Kidney (tissue), 14 donors: ENCODE results near the gene PIK3R3. TPM values are rescaled to one million over a fixed set of nuclear protein-coding genes. Genes with fewer than 3 reads are reported as not detected.

Experiments used
- DNase-seq, 5 donors: peaks; one replicate each; pipeline ENCODE4 v3.0.0-alpha.2; 2013 to 2020
- FAIRE-seq: peaks from 2 replicates; lab custom pipeline; 2012; peaks lifted over from hg19 to GRCh38; lab: Jason Lieb, UNC
- H3K27ac ChIP-seq, 2 donors: one replicate each; pipeline ENCODE4 v1.7.0; 2013; ENCODE audit warnings: low read depth in 2 of 2, low read length in 2 of 2, inconsistent platforms in 1 of 2
- H3K27me3 ChIP-seq: one replicate; pipeline ENCODE4 v1.7.1; 2013; ENCODE audit warnings: low read length, inconsistent platforms; ENCODE audit not compliant: control insufficient read depth, insufficient read depth
- H3K36me3 ChIP-seq, 3 donors: one replicate each; pipeline versions ENCODE4 v1.7.0 to v1.7.1; 2013; ENCODE audit warnings: low read length in 3 of 3, control low read depth in 1 of 3, inconsistent platforms in 1 of 3; ENCODE audit not compliant: insufficient read depth in 3 of 3, control insufficient read depth in 2 of 3
- H3K4me1 ChIP-seq, 3 donors: one replicate each; pipeline versions ENCODE4 v1.7.0 to v1.7.1; 2013; ENCODE audit warnings: low read length in 3 of 3, inconsistent platforms in 1 of 3, low read depth in 1 of 3; ENCODE audit not compliant: control insufficient read depth in 2 of 3, insufficient read depth in 2 of 3
- H3K4me3 ChIP-seq, 3 donors: one replicate each; pipeline versions ENCODE4 v1.7.0 to v1.8.1; 2013; ENCODE audit warnings: low read length in 3 of 3, control low read depth in 1 of 3, inconsistent platforms in 1 of 3
- H3K9ac ChIP-seq, 3 donors: one replicate each; pipeline versions ENCODE4 v1.7.0 to v1.7.1; 2013; ENCODE audit warnings: low read length in 3 of 3, control low read depth in 1 of 3, inconsistent platforms in 1 of 3
- H3K9me3 ChIP-seq, 3 donors: one replicate each; pipeline versions ENCODE4 v1.7.0 to v1.7.1; 2013; ENCODE audit warnings: low read length in 3 of 3, control low read depth in 1 of 3, inconsistent platforms in 1 of 3; ENCODE audit not compliant: control insufficient read depth in 2 of 3, insufficient read depth in 1 of 3
- intact Hi-C: fragments of 100-400 bp; cut with DNase I; formaldehyde crosslinking; loops from one replicate; pipeline ENCODE4 v1.11.1; 2022
- polyA plus RNA-seq: library from polyadenylated mRNA; stranded (reverse); fragments of 350-450 nt; fragmentation: Illumina TruSeq; extraction: RNeasy Lipid Tissue Mini Kit (QIAGEN cat#74804); gene quantifications from one replicate; pipeline ENCODE4 v1.2.3, GENCODE V29; 2014; ENCODE audit warnings: low read depth, low replicate concordance; ENCODE audit not compliant: insufficient read depth
- total RNA-seq: library from RNA; stranded (reverse); fragmentation: NEBNext Ultra II Directional; extraction: Animal tissue kit (Norgen Biotek cat#: 25700); gene quantifications from one replicate; pipeline ENCODE4 v1.2.1, GENCODE V29; 2021
- TF ChIP-seq, protein P1 (sequence below): IDR thresholded peaks from 3 replicates; pipeline ENCODE4 v1.5.1; 2012; ENCODE audit warnings: mild to moderate bottlenecking, moderate library complexity, borderline replicate concordance; ENCODE audit not compliant: insufficient read depth; ENCODE audit errors: extremely low read depth
- donor health status: control.
- donor health status: control.
- donor health status: control.
- donor health status: control.
- donor health status: control.
- donor health status: DM: yes; HTN: yes; CAD: no.
- donor health status: Normal renal cell carcinoma (clear cell type).

The PIK3R3 gene
- total and polyA plus RNA-seq, 2 donors from 2014 or later = 9.7 to 44.2 TPM

- Histone ChIP-seq H3K27ac (no peak overlapping the region), H3K4me1 (peaks cover 0 to 13% (median 2%) of the 10 kb centered on the region in 3 donors), H3K9me3 (no peaks in the 10 kb centered on the region), H3K4me3 (no peak overlapping the region), H3K36me3 (no peaks in the 10 kb centered on the region), H3K27me3 (no peaks in the 10 kb centered on the region), H3K9ac (no peak overlapping the region)
- no peak for DNase-seq
- no peak for FAIRE-seq
- intact Hi-C loops = no loop called here
- TF ChIP-seq, protein P1, sequence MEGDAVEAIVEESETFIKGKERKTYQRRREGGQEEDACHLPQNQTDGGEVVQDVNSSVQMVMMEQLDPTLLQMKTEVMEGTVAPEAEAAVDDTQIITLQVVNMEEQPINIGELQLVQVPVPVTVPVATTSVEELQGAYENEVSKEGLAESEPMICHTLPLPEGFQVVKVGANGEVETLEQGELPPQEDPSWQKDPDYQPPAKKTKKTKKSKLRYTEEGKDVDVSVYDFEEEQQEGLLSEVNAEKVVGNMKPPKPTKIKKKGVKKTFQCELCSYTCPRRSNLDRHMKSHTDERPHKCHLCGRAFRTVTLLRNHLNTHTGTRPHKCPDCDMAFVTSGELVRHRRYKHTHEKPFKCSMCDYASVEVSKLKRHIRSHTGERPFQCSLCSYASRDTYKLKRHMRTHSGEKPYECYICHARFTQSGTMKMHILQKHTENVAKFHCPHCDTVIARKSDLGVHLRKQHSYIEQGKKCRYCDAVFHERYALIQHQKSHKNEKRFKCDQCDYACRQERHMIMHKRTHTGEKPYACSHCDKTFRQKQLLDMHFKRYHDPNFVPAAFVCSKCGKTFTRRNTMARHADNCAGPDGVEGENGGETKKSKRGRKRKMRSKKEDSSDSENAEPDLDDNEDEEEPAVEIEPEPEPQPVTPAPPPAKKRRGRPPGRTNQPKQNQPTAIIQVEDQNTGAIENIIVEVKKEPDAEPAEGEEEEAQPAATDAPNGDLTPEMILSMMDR = no peak
These were observed 62.1 kb downstream of the PIK3R3 start for GRCh38 chr1:46070164-46070814.

DNA sequence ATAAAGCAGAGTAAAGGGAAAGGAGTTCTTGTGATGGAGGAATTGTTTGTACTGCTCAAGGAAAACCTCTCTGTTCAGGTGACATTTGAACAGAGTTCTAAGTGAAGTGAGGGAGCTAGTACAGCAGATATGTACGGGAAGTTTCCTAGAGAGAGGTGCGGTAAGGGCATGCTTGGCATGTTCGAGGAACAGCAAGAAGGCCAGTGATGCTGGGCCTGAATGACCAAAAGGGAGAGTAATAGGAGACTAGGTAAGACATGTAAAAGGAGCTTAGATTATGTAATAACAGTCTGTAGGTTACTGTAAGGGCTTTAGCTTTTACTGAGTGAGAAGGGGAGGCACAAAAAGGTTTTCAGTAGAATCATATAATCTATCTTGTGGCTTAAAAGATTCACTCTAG lies 63.9 kb downstream of the PIK3R3 start:
- no peak overlapping the region for H3K27ac ChIP-seq
- no peaks in the 10 kb centered on the region for H3K9me3 ChIP-seq
- H3K36me3 ChIP-seq = no peaks in the 10 kb centered on the region
- intact Hi-C loops = no loop called here
- H3K4me3 ChIP-seq = no peak overlapping the region
- H3K9ac ChIP-seq = no peak overlapping the region
- peaks cover 0 to 13% (median 3%) of the 10 kb centered on the region in 3 donors for H3K4me1 ChIP-seq
- DNase-seq (no peak), FAIRE-seq (no peak)
- H3K27me3 ChIP-seq = no peaks in the 10 kb centered on the region
- TF ChIP-seq, protein P1 = no peak

GRCh38 chr1:46067652-46068051 lies 64.8 kb downstream of the PIK3R3 start:
- Histone ChIP-seq H3K36me3 (no peaks in the 10 kb centered on the region), H3K9ac (no peak overlapping the region), H3K27me3 (no peaks in the 10 kb centered on the region), H3K27ac (no peak overlapping the region), H3K4me1 (peaks cover 0 to 13% (median 3%) of the 10 kb centered on the region in 3 donors), H3K4me3 (no peak overlapping the region), H3K9me3 (no peaks in the 10 kb centered on the region)
- TF ChIP-seq, protein P1 = no peak
- FAIRE-seq = no peak
- DNase-seq = peak in 2 of 5 donors; percentile 20 to 29
- intact Hi-C loops = no loop called here
